ENCODE measurements around the gene ARL6IP5.

The ARL6IP5 gene

DNA sequence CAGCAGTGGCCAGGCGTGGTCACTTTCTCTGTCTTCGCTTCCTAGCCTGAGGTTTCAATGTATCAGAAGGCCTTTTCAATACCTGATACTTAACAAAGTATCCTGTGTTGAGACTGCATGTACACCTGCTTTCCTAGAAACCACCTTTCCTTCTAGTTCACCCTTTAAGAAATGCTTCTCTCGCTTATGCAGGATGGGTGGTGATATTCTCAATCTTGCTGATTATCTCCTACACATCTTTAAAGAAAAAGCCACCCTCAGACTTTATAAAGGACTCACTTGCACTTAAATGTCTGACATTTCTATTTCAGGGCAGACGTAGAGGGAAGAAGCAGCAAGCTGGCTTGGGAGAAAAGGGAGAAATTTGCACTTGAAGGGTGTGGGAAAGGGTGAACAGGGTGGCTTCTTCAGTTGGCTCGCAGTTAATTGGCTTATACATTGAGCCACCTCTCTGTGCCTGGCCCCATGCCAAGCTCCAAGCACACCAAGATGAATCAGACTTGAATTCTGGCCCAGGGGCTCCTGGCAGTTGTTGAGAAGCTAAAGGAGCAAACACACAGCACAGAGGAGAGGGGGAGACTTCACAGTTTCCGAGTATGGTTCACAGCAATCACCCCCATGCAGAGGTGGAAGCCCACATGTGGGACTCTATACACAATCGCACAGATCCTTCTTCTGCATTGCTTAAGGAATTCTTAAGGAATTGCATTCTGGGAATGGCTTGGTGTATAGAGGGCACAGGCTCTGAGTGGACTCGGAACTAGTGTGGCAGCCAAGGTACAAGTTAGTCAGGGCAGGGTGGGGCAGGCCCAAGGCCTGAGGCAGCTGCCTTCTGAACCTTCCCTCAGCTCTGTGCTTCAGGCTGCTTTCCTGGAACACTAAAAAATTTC lies 1.3 kb downstream of the ARL6IP5 start:
- DNase-seq (ENCODE audit: low read depth, low spot score): no peak

DNA sequence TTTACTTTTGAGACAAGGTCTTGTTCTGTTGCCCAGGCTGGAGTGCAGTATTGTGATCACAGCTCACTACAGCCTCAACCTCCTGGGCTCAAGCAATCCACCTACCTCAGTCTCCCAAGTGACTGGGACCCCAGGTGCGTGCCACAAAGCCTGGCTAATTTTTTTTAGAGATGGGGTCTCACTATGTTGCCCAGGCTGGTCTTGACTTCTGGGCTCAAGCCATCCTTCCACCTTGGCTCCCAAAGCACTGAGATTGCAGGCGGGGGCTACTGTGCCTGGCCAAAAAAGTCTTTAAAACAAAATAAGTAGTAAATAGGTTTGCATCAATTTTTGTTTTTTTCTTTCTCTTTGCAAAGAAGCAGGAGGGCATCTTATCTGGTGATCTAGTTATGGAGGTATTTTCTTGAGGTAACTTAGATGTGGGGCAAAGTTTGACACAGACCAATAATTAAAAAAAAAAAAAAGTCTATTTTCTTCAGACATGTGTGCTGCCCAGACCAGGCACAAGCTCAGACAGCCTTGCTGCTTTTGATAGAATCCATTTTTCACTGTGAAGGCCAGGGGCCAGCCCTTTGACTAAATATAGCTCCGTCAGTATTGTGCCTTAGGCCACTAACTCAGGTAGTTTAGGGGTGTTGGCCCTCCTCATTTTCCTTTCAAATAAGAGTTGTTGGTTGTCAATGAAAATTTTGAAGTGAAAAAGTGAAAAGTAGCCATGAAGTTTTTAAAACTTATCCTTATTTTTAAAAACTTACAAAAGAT lies 2.5 kb downstream of the ARL6IP5 start:
- no peak for DNase-seq (ENCODE audit: low read depth, low spot score)

DNA sequence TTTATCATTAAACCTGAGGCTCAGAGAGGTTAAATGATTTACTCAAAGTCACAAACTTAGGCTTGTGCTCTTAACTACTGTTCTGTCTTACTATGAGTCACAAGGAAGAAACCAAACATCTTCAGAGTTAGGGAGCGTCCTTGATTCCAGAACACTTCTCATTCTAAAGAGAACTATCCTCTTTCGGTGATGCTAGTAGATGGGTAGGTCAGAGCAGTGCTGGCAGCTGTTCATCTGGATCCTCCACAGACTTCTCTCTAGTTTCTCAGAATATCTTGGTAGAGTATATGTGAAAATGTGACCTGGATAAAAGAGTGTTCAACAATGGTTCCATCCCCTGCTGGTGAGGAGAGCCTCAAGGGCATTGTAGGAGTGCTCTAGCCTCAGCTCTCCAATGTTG lies 3.3 kb downstream of the ARL6IP5 start:
- DNase-seq (ENCODE audit: low read depth, low spot score): no peak

DNA sequence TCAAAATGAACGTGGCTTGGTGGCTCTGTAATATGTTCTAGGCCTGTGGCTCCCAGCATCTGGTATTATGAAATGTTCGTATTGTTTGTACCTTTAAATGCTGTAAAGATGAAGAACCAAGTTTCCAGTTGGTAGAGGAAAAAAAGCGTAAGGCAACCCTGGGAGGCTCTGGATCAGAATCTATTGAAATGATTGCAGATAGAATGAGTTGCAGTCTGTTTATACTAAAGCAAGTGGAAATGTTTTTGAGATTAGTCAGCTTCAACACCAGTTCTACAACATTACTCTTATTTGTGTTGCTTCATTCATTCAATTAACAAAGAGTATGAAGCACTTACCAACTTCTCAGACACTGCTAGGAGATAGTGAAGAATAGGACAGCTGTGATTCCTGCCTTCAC lies 5.3 kb downstream of the ARL6IP5 start:
- no peak for DNase-seq (ENCODE audit: low read depth, low spot score)

DNA sequence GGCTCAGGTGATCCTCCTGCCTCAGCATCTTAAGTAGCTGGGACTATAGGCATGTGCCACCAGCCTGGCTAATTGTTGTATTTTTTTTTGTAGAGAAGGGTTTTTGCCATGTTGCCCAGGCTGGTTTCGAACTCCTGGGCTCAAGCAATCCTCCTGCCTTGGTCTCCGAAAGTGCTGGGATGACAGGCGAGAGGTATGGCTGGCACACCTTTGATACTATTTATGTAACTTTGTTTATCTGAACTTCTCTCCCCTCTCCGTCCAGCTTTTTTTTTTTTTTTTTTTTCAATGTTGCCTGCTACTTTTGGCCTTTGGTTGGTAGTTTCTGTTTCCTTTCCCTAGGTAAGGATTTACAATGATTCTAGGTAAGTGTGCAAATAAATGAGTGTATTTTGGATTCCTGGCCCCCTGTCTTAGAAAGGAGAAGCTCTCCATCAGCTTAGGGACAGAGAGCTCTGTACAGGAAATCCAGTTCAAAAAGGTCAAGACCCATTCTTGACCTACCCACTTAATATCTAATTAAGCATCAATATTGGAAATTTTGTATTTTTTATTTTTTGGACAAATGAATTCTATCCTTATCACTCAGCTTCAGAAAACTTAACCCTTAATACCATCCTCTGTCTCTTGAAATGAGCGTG lies 6.8 kb downstream of the ARL6IP5 start:
- no peak for DNase-seq (ENCODE audit: low read depth, low spot score)

DNA sequence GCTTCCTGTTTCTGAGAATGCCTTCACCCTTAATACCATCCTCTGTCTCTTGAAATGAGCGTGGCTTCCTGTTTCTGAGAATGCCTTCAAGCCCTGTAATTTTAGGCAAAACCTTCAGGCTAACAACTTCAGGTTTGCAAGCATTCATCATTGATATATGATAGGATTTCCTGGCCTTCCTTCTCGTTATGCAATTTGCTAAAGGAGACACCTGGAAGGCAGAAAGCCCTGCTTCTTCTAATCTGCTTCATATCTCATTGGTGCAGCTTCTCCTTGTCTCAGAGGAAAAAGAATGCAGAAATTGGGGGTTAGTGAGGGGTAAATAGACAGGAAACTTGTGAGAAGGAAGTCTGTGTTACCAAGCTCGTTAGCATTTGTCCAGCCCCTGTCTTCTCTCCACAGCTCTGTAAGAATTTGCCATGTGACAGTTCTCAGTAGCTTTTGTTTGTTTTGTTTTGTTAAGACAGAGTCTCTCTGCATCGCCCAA lies 7.3 kb downstream of the ARL6IP5 start:
- DNase-seq (ENCODE audit: low read depth, low spot score): no peak

DNA sequence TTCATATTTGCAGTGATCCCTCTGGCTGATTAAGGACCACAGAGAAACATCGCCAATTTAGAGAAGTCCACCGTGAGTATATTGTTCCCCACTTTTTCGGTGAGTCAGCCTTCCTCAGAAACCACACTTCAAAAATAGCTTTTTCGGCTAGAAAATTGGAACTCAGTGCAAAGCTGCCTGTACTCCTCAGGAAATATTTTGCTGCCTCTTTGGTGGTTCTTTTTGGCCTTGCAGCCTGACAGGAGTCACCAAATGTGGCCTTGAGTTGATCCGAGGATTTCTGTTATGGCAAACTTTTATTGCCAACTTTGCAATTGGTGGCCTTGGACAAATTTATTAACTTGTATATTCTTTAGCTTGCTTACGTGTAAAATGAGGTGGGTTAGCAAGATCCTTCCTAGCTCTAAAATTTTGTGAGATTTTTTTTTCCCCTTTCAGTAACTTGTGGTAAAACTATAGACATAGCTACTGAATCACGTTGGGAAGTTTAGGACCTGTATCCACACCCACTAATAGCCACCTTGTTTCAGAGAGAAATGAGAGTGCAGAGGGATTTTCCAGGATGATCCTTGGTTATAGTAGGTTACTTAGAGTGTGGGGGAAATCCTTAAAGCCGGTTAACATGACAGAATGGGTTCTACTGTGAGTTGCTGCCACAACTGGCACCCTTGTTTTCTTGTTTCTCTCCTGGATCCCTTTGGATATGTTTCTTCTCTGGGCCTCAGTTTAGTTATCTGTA lies 9.9 kb downstream of the ARL6IP5 start:
- DNase-seq (ENCODE audit: low read depth, low spot score): no peak

DNA sequence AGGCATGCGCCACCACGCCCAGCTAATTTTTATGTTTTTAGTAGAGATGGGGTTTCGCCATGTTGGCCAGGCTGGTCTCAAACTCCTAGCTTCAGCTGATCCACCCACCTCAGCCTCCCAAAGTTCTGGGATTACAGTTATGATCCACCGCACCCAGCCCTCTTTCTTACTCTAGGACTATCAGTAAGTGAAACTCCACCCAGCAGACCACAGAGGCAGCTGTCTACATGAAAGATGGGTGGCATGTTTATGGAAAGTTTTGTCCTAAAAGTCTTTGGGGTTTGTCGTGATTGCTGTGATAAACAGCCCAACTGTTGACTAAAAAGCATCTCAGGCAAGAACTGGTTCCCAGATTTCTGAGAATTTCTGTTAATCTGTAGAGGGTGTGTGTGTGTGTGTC lies 10.9 kb downstream of the ARL6IP5 start:
- no peak for DNase-seq (ENCODE audit: low read depth, low spot score)

DNA sequence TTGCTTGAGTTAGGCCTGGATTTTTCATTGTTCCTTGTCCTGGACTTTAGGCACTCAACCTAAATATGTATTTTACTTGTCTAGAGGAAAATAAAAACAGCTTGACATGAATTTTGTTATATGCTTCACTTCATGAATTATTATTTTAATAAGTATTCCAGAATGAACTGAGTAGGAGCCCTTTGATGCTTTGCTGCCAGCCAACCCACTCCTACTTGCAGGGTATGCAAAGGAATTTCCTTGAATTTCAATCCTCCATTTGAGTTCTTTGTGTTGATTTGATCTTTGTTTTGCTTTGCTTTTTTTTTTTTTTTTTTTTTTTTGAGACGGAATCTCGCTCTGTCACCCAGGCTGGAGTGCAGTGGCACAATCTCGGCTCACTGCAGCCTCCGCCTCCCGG lies 11.6 kb downstream of the ARL6IP5 start:
- no peak for DNase-seq (ENCODE audit: low read depth, low spot score)

DNA sequence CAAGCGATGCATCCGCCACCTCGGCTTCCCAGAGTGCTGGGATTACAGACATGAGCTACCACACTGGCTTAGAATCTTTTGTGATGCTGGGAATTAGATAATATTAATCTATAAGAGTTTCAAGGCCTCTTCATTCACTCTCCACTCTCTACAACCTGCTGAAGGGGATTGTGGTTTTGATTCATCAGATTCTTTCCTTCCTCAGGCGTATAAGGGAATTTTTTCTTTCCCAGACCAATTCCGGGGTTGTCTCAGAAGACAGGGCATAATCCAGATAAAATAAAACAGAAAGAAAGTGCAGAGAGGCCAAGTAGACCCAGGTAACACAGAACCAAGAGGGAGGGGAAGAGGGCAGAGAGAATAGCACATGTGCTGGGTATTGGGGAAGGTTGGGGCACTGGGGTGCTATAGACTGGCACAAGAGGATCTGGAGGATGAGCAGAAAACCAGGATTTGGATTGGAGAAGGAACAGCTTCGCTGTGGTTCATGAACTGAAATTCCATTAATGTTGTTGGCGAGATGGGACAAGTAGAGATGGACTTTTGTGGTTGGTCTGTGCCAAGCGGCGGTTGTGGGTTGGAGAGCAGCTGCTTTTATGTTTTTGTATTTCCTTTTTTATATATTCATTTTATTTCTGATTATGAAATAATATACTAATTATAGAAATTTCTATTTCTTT lies 12.8 kb downstream of the ARL6IP5 start:
- DNase-seq (ENCODE audit: low read depth, low spot score): no peak

DNA sequence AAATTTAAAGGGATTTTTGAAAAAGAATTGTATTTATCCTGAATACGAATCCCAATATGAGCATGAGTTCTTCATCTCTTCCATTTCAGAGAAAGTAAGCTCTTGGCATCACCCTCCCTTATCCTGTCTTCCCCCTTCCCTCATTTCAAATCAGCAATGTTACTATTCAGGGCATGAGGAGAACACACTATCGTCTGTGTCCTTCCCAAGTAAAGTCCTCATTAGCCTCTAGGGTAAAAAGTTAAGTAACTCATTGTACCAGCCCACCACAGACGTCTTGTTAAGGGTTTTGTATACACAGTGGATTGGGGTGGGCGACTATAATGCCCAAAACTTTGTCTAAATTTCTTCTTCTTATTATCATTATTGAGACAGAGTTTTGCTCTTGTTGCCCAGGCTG lies 14.8 kb downstream of the ARL6IP5 start:
- DNase-seq (ENCODE audit: low read depth, low spot score): no peak

DNA sequence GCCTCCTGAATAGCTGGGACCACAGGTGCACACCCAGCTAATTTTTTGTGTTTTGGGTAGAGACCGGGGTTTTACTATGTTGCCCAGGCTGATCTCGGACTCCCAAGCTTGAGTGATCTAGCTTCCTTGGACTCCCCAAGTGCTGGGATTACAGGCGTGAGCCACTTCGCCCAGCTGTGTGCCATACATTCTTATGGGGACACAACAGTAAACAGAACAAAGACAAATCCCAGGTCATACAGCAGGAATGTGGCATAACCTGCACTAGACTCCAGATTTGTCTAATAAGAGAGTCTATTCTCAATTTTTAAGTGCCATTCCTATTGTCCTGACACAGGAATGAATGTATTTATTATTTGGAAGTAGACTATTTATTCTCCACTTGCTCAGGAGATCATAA lies 17.6 kb downstream of the ARL6IP5 start:
- DNase-seq (ENCODE audit: low read depth, low spot score): no peak

DNA sequence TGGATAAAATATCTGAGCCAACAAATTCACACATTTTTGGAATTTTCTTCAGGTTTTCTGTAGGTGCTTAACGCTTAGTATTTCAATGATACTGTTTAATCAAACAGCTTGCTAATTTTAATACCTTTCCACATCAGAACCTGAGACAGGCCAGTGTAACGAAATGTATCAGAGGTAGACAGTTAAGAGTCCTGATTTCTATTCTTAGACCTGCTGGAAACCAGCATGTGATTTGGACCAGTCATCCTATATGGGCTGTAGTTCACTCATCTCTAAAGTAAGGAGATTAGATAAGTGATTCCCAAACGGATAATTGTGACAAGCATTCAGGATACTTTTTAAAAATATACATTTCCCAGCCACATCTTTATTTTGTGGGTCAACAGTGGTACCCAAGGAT lies 18.4 kb downstream of the ARL6IP5 start:
- DNase-seq (ENCODE audit: low read depth, low spot score): no peak

DNA sequence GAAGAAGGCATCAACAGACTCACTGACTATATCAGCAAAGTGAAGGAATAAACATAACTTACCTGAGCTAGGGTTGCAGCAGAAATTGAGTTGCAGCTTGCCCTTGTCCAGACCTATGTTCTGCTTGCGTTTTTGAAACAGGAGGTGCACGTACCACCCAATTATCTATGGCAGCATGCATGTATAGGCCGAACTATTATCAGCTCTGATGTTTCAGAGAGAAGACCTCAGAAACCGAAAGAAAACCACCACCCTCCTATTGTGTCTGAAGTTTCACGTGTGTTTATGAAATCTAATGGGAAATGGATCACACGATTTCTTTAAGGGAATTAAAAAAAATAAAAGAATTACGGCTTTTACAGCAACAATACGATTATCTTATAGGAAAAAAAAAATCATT lies 19.8 kb downstream of the ARL6IP5 start:
- no peak for DNase-seq (ENCODE audit: low read depth, low spot score)

DNA sequence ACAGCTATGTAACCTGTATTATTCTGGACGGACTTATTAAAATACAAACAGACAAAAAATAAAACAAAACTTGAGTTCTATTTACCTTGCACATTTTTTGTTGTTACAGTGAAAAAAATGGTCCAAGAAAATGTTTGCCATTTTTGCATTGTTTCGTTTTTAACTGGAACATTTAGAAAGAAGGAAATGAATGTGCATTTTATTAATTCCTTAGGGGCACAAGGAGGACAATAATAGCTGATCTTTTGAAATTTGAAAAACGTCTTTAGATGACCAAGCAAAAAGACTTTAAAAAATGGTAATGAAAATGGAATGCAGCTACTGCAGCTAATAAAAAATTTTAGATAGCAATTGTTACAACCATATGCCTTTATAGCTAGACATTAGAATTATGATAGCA lies 20.6 kb downstream of the ARL6IP5 start:
- DNase-seq (ENCODE audit: low read depth, low spot score): no peak

DNA sequence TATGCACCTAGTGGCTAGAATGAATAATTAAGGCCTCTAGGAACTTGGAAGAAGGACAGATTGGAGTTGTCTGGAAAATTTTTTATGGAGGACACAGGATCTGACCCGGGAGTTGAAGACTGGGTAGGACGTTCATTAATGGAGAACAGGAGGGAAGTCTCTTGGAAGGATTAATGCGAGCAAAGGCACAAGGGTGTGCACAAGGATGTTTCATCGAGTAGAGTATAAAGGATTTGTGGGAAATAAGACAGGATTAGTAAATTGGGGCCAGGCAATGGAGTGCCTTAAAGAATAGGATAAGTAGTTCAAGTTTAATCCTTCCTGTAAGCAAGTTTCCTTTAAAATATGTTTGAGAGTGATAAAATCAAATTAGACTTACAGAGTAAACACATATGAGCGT lies 23.1 kb downstream of the ARL6IP5 start:
- no peak for DNase-seq (ENCODE audit: low read depth, low spot score)

DNA sequence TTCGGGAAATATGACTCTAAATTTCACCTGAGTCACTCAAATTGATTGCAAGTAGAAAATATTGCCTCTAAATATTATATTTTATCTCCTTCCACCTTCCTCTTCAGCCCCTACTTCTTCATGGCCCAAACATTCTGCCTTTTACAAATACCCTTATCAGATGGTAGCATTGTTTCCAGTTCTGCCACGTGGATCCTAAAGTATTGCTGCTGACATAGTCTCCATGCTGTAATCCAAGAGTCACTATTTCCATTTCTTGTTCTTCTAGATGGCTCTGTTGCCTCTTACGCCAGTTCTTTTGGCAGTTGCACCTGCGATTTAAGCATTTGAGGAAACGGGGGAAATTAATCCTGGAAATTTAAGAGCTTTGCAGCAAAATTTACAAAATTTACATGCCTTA lies 24.1 kb downstream of the ARL6IP5 start:
- no peak for DNase-seq (ENCODE audit: low read depth, low spot score)

DNA sequence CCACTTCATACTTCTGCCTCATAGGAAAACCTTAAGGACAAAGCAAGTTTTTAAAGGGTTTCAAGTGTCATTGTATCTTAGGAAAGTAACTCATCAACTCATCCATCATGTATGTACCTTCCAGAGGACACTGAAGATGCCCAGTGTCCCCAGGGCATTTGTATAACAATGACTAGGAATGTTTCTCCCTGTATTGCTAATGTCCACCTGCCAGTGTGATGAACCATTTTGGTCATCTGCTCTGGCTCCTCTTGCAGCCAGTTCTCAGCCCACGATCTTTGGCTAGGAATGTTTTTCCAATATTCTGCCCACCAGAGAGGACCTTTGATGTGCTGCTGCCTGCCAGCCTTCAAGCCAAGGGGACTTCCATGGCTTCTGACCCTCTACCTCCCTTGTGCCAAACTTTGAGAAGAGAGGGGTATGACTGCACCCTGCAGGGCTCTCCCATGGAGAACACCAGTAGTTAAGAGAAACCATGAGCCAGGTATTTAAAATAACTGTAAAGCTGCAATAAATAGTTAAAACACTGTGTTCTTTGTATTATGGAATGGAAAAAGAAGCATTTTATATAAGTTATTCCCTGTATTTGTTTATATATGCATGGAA lies 26.3 kb downstream of the ARL6IP5 start:
- DNase-seq (ENCODE audit: low read depth, low spot score): no peak

DNA sequence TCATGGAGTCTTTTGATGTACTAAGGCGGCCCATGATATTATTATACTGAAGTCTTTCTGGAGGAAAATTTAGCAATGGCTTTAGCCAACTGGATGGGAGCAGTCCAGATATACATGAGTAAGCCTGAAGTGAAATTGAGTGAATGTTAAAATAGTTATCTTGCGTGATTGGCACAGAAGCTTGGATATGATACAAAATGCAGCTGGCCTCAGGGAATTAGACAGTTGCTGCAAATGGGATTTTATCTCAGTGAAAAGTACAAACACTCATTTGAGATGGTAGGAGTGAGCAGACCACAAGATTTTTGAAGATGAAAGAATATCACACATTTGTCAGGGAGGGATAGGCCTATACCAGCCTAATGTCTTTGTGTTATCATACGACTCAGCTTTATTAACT lies 28.8 kb downstream of the ARL6IP5 start:
- DNase-seq (ENCODE audit: low read depth, low spot score): no peak

DNA sequence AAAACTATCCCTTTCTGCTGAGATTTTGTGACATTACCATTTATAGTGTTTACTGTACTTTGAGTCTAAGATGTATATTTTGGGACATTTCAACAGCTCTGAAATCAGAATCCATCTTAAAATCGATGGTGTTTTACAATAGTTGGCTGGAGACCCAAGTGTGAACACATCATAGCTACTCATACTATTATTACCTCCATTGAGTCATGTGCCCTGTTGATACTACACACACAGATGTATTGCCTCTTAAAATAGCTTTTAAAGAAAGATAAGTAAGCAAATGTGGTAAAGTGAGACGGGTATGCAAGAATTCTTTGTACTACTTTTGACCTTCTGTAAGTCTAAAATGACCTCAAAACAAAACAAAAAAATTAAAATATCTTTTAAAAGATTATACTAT lies 31.0 kb downstream of the ARL6IP5 start:
- no peak for DNase-seq (ENCODE audit: low read depth, low spot score)

DNA sequence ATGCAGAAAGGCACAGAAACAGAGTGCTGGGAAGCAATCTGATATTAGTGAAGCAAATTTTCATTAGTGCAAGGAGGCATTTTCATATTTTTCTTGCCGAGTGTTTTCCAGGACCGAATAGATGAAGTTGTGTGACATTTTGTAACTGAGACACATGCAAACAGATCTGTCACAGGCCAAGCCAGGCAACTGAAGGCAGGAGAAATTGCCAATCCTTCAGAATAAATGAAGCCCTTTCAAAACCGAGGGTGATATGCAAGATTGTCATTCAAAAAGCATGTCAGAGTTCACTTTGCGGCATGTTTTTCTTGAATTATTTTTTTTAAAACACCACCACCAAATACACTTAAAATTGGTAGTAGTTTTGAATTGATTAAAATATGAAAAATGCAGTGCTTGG lies 31.4 kb downstream of the ARL6IP5 start:
- DNase-seq (ENCODE audit: low read depth, low spot score): no peak

All from activated CD4-positive, CD25-positive, alpha-beta regulatory T cell treated with anti-CD3 and anti-CD28 coated beads, Interleukin-2, amount 50 U/mL, for 16 hours (primary cell).